IMR-90 (cell line): Measurements from ENCODE around the gene HPSE. TPM values are rescaled to one million over a fixed set of nuclear protein-coding genes. Genes with fewer than 3 reads are reported as not detected.
A peak's percentile ranks its signal among the peaks of the same experiment; 100 is the strongest.

Experiments
- ATAC-seq: fragments of 200-7000 bp; cut with Tn5 transposase; 2 replicates; pipeline ENCODE4 v1.9.1; 2020; ENCODE audit warnings: low read depth, mild to moderate bottlenecking, moderate library complexity
- BruUV-seq: library from RNA; stranded (reverse); fragments of 400-500 nt; replicated peaks from 2 replicates; lab custom pipeline; 2021; lab: Mats Ljungman, UMichigan
- CTCF ChIA-PET: fragments of 300-600 bp; formaldehyde crosslinking; extraction: SDS; loops from one replicate; lab custom pipeline; 2021; ENCODE audit warnings: antibody characterized with exemption; lab: Yijun Ruan, JAX
- POLR2A ChIA-PET: fragments of 300-600 bp; sonication (Branson Sonifier 250); formaldehyde crosslinking; loops from one replicate; lab custom pipeline; 2022; ENCODE audit warnings: antibody characterized with exemption; ENCODE audit not compliant: unreplicated experiment; lab: Charles Lee
- DNase-seq: peaks from one replicate; pipeline ENCODE4 v3.0.0; 2013
- H2AFZ ChIP-seq: replicated peaks from 2 replicates; pipeline ENCODE3; 2013; ENCODE audit warnings: low read length, mild to moderate bottlenecking; ENCODE audit not compliant: poor library complexity
- H2AK5ac ChIP-seq: 2 replicates; pipeline ENCODE4 v1.6.1; 2013; ENCODE audit warnings: low read depth, low read length, inconsistent platforms
- H2AK9ac ChIP-seq: replicated peaks from 2 replicates; pipeline ENCODE3; 2013; ENCODE audit warnings: mild to moderate bottlenecking, low read depth, low read length, moderate library complexity; ENCODE audit not compliant: poor library complexity
- H2BK120ac ChIP-seq: 2 replicates; pipeline ENCODE4 v1.6.1; 2013; ENCODE audit warnings: low read depth, low read length, inconsistent platforms
- H2BK15ac ChIP-seq: 3 replicates; pipeline ENCODE4 v1.6.1; 2013; ENCODE audit warnings: low read depth, low read length, inconsistent platforms
- H2BK20ac ChIP-seq: 2 replicates; pipeline ENCODE4 v1.6.1; 2013; ENCODE audit warnings: low read depth, mild to moderate bottlenecking, inconsistent platforms, low read length, moderate library complexity
- H2BK5ac ChIP-seq: 2 replicates; pipeline ENCODE4 v1.6.1; 2013; ENCODE audit warnings: mild to moderate bottlenecking, low read depth, low read length, inconsistent platforms; ENCODE audit not compliant: poor library complexity, severe bottlenecking
- H3K14ac ChIP-seq: replicated peaks from 2 replicates; pipeline ENCODE4 v1.6.1; 2013; ENCODE audit warnings: low read depth, low read length, inconsistent platforms
- H3K18ac ChIP-seq: 2 replicates; pipeline ENCODE4 v1.6.1; 2013; ENCODE audit warnings: low read depth, low read length, control low read depth
- H3K23ac ChIP-seq: 2 replicates; pipeline ENCODE4 v1.6.1; 2013; ENCODE audit warnings: low read depth, low read length, inconsistent platforms
- H3K27ac ChIP-seq: 2 replicates; pipeline ENCODE4 v1.5.1; 2013; ENCODE audit warnings: mild to moderate bottlenecking, control low read depth, low read length; ENCODE audit not compliant: insufficient read depth
- H3K27me3 ChIP-seq: 2 replicates; pipeline ENCODE4 v1.6.1; 2013; ENCODE audit warnings: low read length; ENCODE audit not compliant: control insufficient read depth, insufficient read depth
- H3K36me3 ChIP-seq: 2 replicates; pipeline ENCODE4 v1.6.1; 2013; ENCODE audit warnings: low read length, mixed read lengths; ENCODE audit not compliant: control insufficient read depth, insufficient read depth
- H3K4ac ChIP-seq: 2 replicates; pipeline ENCODE4 v1.6.1; 2013; ENCODE audit warnings: low read depth, low read length, inconsistent platforms
- H3K4me1 ChIP-seq: 2 replicates; pipeline ENCODE4 v1.6.1; 2013; ENCODE audit warnings: low read length, mixed read lengths; ENCODE audit not compliant: control insufficient read depth, insufficient read depth
- H3K4me2 ChIP-seq: 2 replicates; pipeline ENCODE4 v1.6.1; 2013; ENCODE audit warnings: low read depth, mild to moderate bottlenecking, control low read depth, low read length, moderate library complexity
- H3K4me3 ChIP-seq: 2 replicates; pipeline ENCODE4 v1.5.1; 2013; ENCODE audit warnings: low read depth, mild to moderate bottlenecking, control low read depth, low read length, moderate library complexity; ENCODE audit not compliant: insufficient read depth
- H3K56ac ChIP-seq: 2 replicates; pipeline ENCODE4 v1.6.1; 2013; ENCODE audit warnings: low read length, inconsistent platforms; ENCODE audit not compliant: insufficient read depth; ENCODE audit errors: extremely low read depth
- H3K79me1 ChIP-seq, 2 experiments: 2 replicates each; pipeline ENCODE4 v1.6.1; 2013; ENCODE audit warnings: low read length in 2 of 2, inconsistent platforms in 1 of 2, low read depth in 1 of 2
- H3K9ac ChIP-seq: 2 replicates; pipeline ENCODE4 v1.6.1; 2013; ENCODE audit warnings: low read depth, low read length, control low read depth
- H3K9me1 ChIP-seq: 2 replicates; pipeline ENCODE4 v1.6.1; 2013; ENCODE audit warnings: low read length, inconsistent platforms; ENCODE audit not compliant: insufficient read depth
- H3K9me3 ChIP-seq: 2 replicates; pipeline ENCODE4 v1.6.1; 2013; ENCODE audit warnings: low read length; ENCODE audit not compliant: control insufficient read depth, insufficient read depth
- H4K20me1 ChIP-seq: 2 replicates; pipeline ENCODE4 v1.6.1; 2013; ENCODE audit warnings: low read length, inconsistent platforms; ENCODE audit not compliant: insufficient read depth
- H4K5ac ChIP-seq: 2 replicates; pipeline ENCODE4 v1.6.1; 2013; ENCODE audit warnings: mild to moderate bottlenecking, low read depth, low read length, control low read depth
- H4K8ac ChIP-seq, 2 experiments: 2 replicates each; pipeline ENCODE4 v1.6.1; 2013; ENCODE audit warnings: low read depth in 2 of 2, low read length in 2 of 2, control low read depth in 1 of 2, inconsistent platforms in 1 of 2
- H4K91ac ChIP-seq: 2 replicates; pipeline ENCODE4 v1.6.1; 2013; ENCODE audit warnings: low read depth, low read length, inconsistent platforms; ENCODE audit not compliant: insufficient read depth
- BHLHE40 ChIP-seq: fragments of 150-350 bp; IDR thresholded peaks from 2 replicates; pipeline ENCODE4 v1.6.1; 2016; ENCODE audit warnings: mild to moderate bottlenecking, low read depth, low read length
- CEBPB ChIP-seq: IDR thresholded peaks from 2 replicates; pipeline ENCODE4 v1.6.1; 2012; ENCODE audit warnings: low read depth, low read length, improper control_type of control experiment
- FOS ChIP-seq: fragments of 150-350 bp; IDR thresholded peaks from 2 replicates; pipeline ENCODE4 v1.6.1; 2016; ENCODE audit warnings: low read depth, low read length
- NFE2L2 ChIP-seq: fragments of 150-350 bp; IDR thresholded peaks from 2 replicates; pipeline ENCODE4 v1.6.1; 2016; ENCODE audit warnings: low read depth, mild to moderate bottlenecking, low read length
- POLR2A ChIP-seq: IDR thresholded peaks from 2 replicates; pipeline ENCODE4 v1.6.1; 2012; ENCODE audit warnings: mild to moderate bottlenecking, low read depth, low read length
- RAD21 ChIP-seq: IDR thresholded peaks from 2 replicates; pipeline ENCODE4 v1.6.1; 2012; ENCODE audit warnings: low read length, improper control_type of control experiment
- RCOR1 ChIP-seq: IDR thresholded peaks from 2 replicates; pipeline ENCODE4 v1.6.1; 2012; ENCODE audit warnings: mild to moderate bottlenecking, low read length, improper control_type of control experiment; ENCODE audit not compliant: insufficient replicate concordance
- RFX5 ChIP-seq: IDR thresholded peaks from 2 replicates; pipeline ENCODE4 v1.8.0; 2012; ENCODE audit warnings: low read depth, mild to moderate bottlenecking, low read length, moderate library complexity
- WGBS, 2 experiments: methylation state at CpG; one replicate each; pipeline versions ENCODE4 v1.1.5 to v1.1.7; 2013; ENCODE audit warnings: missing lambda C conversion rate in 2 of 2; ENCODE audit not compliant: insufficient read length in 1 of 2; ENCODE audit errors: extremely low coverage in 2 of 2; 5-methylcytosine and 5-hydroxymethylcytosine counted together
- dilution Hi-C: fragments of 300-500 bp; cut with HindIII; formaldehyde crosslinking; loops from one replicate; pipeline ENCODE4 v1.14.3; 2018; ENCODE audit warnings: low sequenced_read_pairs; ENCODE audit not compliant: unreplicated experiment
- in situ Hi-C: fragments of 300-500 bp; cut with MboI; formaldehyde crosslinking; loops from 3 replicates; pipeline ENCODE4 v1.14.3; 2019; ENCODE audit warnings: low sequenced_read_pairs, inconsistent platforms, mixed read lengths
- intact Hi-C: fragments of 100-400 bp; cut with micrococcal nuclease; formaldehyde crosslinking; loops from 2 replicates; pipeline ENCODE4 v1.10.0; 2022
- polyA plus RNA-seq, 3 experiments: library from polyadenylated mRNA; depleted of rRNA; stranded (reverse); fragments of >200 nt; gene quantifications; 2 replicates each; pipeline ENCODE4 v1.2.3, GENCODE V29; 2012; ENCODE audit warnings: low replicate concordance in 1 of 3
- total RNA-seq: library from RNA; depleted of rRNA; stranded (reverse); fragments of >200 nt; gene quantifications from 2 replicates; pipeline ENCODE4 v1.2.3, GENCODE V29; 2012
- TF ChIP-seq, protein P1 (sequence below): conservative IDR thresholded peaks from 2 replicates; pipeline ENCODE4 v1.5.1; 2012; ENCODE audit warnings: mild to moderate bottlenecking, low read depth, low read length, improper control_type of control experiment
- TF ChIP-seq, protein P2 (sequence below): fragments of 150-350 bp; IDR thresholded peaks from 2 replicates; pipeline ENCODE4 v1.6.1; 2017; ENCODE audit warnings: mild to moderate bottlenecking, antibody characterized with exemption, low read length, low read depth

Gene HPSE
- total and polyA plus RNA-seq, 2 of the 4 experiments (the other 2 are of a cell fraction) = under 0.01 to 0.09 TPM

GRCh38 chr4:83248486-83248885, 86.2 kb downstream of the HPSE start:
- H3K14ac ChIP-seq = 0 out of 2 replicates have a peak overlapping the region, but pooled peaks have one; percentile 15
- intact Hi-C loops (no loop called here), in situ Hi-C loops (no loop called here), dilution Hi-C loops (no loop called here)
- 83% methylated on average over 1 of the region's 5 CpGs; no CpG with 5 or more reads in 1 of the 2 experiments for WGBS, 2 experiments
- no TSS peak for BruUV-seq
- peak; percentile 12 for DNase-seq
- H3K9me1 ChIP-seq = peaks cover 9% of the 10 kb centered on the region; the same call in 1 of the 2 replicates
- no peak overlapping the region for H2BK120ac ChIP-seq
- no peak overlapping the region for H4K5ac ChIP-seq
- no peak overlapping the region for H2BK15ac ChIP-seq
- H4K8ac ChIP-seq = no peak overlapping the region
- H2AK9ac ChIP-seq = no peak overlapping the region
- H3K9ac ChIP-seq = no peak overlapping the region
- H3K27me3 ChIP-seq = no peaks in the 10 kb centered on the region
- no peak for TF ChIP-seq CEBPB
- TF ChIP-seq, protein P1, sequence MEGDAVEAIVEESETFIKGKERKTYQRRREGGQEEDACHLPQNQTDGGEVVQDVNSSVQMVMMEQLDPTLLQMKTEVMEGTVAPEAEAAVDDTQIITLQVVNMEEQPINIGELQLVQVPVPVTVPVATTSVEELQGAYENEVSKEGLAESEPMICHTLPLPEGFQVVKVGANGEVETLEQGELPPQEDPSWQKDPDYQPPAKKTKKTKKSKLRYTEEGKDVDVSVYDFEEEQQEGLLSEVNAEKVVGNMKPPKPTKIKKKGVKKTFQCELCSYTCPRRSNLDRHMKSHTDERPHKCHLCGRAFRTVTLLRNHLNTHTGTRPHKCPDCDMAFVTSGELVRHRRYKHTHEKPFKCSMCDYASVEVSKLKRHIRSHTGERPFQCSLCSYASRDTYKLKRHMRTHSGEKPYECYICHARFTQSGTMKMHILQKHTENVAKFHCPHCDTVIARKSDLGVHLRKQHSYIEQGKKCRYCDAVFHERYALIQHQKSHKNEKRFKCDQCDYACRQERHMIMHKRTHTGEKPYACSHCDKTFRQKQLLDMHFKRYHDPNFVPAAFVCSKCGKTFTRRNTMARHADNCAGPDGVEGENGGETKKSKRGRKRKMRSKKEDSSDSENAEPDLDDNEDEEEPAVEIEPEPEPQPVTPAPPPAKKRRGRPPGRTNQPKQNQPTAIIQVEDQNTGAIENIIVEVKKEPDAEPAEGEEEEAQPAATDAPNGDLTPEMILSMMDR = no peak
- TF ChIP-seq RCOR1 = no peak
- TF ChIP-seq RAD21 = no peak
- TF ChIP-seq RFX5 = no peak
- TF ChIP-seq BHLHE40 = no peak
- TF ChIP-seq, protein P2, sequence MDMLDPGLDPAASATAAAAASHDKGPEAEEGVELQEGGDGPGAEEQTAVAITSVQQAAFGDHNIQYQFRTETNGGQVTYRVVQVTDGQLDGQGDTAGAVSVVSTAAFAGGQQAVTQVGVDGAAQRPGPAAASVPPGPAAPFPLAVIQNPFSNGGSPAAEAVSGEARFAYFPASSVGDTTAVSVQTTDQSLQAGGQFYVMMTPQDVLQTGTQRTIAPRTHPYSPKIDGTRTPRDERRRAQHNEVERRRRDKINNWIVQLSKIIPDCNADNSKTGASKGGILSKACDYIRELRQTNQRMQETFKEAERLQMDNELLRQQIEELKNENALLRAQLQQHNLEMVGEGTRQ = no peak
- no peak for TF ChIP-seq FOS
- no peak for TF ChIP-seq NFE2L2
- TF ChIP-seq POLR2A = no peak
- H3K23ac ChIP-seq = no peak overlapping the region
- no peak for ATAC-seq
- no peak overlapping the region for H3K18ac ChIP-seq
- no peak overlapping the region; the same call in 1 of the 2 replicates for H4K91ac ChIP-seq
- H3K4me1 ChIP-seq = no peaks in the 10 kb centered on the region; the same call in 1 of the 2 replicates
- H2AFZ ChIP-seq = peak overlapping the region; percentile 54
- CTCF ChIA-PET = no interaction called here
- H4K20me1 ChIP-seq = no peaks in the 10 kb centered on the region
- H2BK5ac ChIP-seq = no peak overlapping the region
- no peak overlapping the region for H3K27ac ChIP-seq
- H3K9me3 ChIP-seq = no peaks in the 10 kb centered on the region
- no peak overlapping the region for H3K4me2 ChIP-seq
- H3K4me3 ChIP-seq = no peak overlapping the region
- H2AK5ac ChIP-seq = peak overlapping the region; percentile 73; the same call in 1 of the 2 replicates
- POLR2A ChIA-PET = interaction anchor here (0.5 kb wide), 1 partner anchor 145 kb away, joined by 3 read pairs; no protein-coding TSS in a partner anchor
- H3K36me3 ChIP-seq = no peaks in the 10 kb centered on the region
- no peak overlapping the region for H3K56ac ChIP-seq
- no peak overlapping the region; the same call in 1 of the 2 replicates for H3K4ac ChIP-seq
- H2BK20ac ChIP-seq = no peak overlapping the region
- no peaks in the 10 kb centered on the region for H3K79me1 ChIP-seq
